Activated T-cell treated with anti-CD3 and anti-CD28 coated beads, Interleukin-2, amount 50 U/mL, for 1 hour (primary cell): Measurements from ENCODE around the gene JPT2.
"Not testable (repeated sequence)": the region's sequence is repeated elsewhere in the genome, so short reads cannot be mapped to it uniquely, and the experiment has no call there.

Source experiments
- DNase-seq: peaks from one replicate; pipeline ENCODE4 v3.0.0-alpha.2; 2020

Gene JPT2

DNA sequence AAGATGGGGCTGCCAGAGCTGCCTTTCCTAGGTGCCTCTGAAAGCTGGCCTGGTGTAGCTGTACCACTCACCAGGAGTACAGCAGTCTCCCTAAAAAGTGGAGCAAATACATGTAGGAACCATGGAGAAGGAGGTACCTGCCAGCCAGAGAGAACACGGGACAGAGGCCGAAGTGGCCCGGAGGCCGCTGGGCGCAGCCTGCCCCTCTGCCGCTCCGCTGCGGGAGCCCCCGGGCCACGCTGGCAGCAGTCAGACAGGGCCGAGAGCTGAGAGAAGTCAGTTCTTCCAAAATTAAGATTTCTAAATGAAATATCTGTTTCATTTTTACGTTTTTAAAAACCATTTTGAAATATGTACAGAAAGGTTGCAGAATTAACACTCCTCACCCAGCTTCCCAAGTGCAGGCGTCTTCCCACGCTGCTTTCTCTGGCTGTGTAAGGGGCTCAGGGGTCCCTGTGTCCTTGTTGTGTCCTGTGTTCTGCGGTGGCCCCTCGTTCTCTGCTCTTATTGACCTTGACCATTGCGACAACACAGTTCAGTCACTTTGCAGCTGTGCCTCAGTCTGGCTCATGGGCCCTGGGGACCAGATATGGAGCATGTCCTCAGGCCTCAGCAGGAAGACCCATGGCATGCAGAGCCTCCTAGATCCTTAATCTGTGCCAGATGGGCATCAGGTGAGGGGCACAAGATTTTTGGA, 32.9 kb downstream of the JPT2 start:
- no peak for DNase-seq

DNA sequence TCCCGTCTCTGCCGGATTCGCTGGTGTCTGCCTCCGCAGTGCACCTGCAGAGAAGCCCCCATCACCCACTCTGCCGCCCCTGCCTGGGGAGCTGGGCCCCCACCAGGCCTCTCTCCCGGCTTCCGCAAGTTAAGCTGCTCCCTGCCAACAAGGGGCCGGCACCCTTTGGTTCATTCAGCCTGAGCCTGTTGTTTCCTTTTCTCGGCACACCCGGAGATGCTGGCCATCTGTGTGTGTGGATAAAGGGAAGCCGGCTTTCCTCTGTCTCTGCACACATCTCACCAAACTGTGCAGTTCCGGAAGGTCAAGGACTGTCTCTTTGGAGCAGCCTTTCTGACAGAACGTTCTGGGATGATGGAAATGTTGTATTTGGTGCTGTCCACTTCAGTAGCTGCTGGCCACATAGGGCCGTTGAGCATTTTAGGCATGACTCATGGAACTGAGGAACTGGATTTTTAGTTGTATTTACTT, 34.7 kb downstream of the JPT2 start:
- no peak for DNase-seq

GRCh38 chr16:1713331-1713730, 35.3 kb downstream of the JPT2 start:
- no peak for DNase-seq

DNA sequence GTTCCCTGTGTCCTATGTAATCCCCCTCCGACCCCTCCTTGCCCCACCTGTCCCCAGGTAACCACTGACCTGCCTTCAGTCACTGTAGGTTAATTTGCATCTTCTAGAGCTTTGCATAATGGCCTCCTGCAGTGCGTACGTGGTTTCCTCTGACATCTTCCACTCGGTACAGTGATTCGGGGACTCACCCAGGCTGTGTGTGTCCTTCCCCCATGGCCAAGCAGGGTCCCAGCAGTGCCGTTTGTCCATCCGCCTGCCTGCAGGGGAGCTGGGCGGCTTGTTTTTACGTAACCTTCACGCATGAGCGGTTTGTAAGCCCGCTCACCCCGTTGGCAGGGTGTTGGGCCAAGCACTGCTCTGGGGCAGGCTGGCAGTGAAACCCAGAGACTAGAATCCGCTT, 35.9 kb downstream of the JPT2 start:
- no peak for DNase-seq

DNA sequence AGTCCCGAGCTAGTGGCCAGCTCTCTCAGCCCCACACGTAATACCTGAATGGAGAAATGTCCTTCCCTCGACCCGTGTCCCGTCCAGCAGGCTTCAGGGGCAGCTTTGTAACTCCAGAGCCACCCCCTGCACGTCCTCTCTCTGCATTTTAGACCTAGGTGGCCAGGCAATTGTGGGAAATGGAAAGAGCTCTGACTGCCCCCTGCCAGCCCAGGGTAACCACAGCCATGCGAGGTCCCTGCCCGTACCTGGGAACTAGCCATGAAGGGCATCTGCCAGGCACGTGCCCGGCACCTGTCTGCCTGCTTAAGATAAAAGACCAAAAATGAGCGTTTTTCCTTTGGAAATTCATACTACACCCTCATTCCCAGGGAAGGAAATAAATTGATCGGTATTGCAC, 37.1 kb downstream of the JPT2 start:
- no peak for DNase-seq

DNA sequence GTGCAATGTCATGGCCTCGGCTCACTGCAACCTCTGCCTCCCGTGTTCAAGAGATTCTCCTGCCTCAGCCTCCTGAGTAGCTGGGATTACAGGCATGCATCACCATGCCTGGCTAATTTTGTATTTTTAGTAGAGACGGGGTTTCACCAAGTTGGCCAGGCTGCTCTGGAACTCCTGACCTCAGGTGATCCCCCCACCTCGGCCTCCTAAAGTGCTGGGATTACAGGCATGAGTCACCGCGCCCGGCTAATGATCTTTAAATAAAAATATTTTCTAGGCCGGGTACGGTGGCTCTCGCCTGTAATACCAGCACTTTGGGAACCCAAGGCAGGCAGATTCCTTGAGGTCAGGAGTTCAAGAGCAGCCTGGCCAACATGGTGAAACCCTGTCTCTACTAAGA, 40.2 kb downstream of the JPT2 start:
- DNase-seq = not testable (repeated sequence)

DNA sequence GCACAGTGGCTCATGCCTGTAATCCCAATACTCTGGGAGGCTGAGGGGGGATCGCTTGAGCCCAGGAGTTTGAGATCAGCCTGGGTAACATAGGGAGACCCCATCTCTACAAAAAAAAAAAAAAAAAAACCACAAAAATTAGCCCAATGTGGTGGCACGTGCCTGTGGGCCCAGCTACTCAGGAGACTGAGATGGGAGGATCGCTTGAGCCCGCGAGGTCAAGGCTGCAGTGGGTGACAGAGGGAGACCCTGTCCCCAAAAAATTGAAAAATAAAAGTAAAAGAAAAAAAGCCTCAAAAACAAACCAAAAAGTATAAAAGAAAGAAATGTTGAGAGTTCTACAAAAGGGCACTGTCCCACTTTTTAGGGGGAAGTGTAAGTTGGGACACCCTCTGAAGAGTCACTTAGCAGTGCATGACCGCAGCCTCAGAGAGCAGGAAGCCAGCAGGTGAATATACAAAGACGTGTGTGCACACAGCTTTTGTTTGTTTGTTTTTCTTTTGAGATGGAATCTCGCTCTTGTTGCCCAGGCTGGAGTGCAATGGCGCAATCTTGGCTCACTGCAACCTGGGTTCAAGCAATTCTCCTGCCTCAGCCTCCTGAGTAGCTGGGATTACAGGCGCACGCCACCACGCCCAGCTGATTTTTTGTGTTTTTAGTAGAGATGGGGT, 41.6 kb downstream of the JPT2 start:
- not testable (repeated sequence) for DNase-seq

DNA sequence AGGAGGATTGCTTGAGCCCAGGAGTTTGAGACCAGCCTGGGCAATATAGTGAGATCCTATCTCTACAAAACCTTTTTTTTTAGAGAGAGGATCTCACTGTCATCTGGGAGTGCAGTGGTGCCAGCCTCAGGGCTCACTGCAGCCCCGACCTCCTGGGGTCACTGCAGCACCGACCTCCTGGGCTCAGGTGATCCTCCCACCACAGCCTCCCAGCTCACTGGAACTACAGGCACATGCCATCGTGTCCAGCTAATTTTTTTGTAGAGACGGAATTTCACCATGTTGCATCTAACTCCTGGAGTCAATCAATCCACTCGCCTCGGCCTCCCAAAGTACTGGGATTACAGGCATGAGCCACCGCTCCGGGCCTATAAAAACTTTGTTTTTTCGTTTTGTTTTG, 43.3 kb downstream of the JPT2 start:
- no peak for DNase-seq

DNA sequence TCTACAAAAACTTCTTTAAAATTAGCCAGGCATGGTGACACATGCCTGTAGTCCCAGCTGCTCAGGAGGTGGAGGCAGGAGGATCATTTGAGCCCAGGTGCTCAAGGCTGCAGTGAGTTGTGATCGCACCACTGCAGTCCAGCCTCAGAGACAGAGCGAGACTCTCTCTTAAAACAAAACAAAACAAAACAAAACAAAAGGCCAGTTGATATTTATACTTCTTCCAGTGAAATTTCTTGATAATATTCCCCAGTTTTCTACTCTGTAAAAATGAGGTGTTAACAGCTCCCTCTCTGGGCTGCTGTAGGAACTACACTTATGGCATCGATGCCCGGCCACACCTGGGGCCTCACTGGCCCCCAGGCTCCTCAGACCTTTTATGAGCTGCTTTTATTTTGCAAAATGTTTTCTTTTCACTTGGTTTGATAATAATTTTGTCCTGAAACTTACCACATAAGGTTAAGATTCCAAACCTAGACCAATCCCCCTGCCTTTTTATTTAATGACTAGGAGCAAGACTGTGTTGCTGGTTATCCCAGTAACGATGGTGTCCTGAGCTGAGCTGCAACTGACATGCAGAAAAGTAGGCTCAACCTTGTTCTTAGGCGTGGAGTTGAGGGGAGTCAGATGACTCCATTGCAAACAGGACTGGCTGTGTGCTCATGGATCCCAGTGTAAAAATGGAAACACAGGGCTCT, 45.5 kb downstream of the JPT2 start:
- peak; percentile 47 for DNase-seq

- DNase-seq = no peak
Measured at GRCh38 chr16:1724491-1724890, 46.4 kb downstream of the JPT2 start.

GRCh38 chr16:1726661-1727502, 48.8 kb downstream of the JPT2 start:
- DNase-seq = no peak

GRCh38 chr16:1727651-1728624, 49.9 kb downstream of the JPT2 start:
- DNase-seq = no peak

GRCh38 chr16:1729026-1729425, 50.9 kb downstream of the JPT2 start:
- no peak for DNase-seq

- DNase-seq = no peak
Measured at GRCh38 chr16:1729445-1729844, 51.4 kb downstream of the JPT2 start.

- DNase-seq = no peak
Measured at GRCh38 chr16:1731073-1731472, 53.0 kb downstream of the JPT2 start.

- DNase-seq = no peak
Measured at GRCh38 chr16:1731603-1732002, 53.5 kb downstream of the JPT2 start.

GRCh38 chr16:1732071-1732470, 54.0 kb downstream of the JPT2 start:
- no peak for DNase-seq

DNA sequence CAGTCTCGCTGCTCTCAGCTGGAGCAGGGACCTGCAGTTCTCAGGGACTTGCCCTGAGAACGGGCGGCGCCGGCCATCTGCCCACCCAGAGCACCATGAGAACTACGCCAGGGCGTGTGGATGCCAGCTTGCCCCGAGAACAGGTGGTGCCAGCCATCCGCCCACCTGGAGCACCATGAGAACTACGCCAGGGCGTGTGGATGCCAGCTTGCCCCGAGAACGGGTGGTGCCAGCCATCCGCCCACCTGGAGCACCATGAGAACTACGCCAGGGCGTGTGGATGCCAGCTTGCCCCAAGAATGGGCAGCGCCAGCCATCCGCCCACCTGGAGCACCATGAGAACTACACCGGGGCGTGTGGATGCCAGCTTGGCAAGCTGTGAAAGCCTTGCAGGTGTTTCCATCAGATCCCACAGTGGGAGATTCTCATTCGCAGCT, 54.5 kb downstream of the JPT2 start:
- DNase-seq = not testable (repeated sequence)

GRCh38 chr16:1734123-1734522, 56.0 kb downstream of the JPT2 start:
- DNase-seq = no peak

DNA sequence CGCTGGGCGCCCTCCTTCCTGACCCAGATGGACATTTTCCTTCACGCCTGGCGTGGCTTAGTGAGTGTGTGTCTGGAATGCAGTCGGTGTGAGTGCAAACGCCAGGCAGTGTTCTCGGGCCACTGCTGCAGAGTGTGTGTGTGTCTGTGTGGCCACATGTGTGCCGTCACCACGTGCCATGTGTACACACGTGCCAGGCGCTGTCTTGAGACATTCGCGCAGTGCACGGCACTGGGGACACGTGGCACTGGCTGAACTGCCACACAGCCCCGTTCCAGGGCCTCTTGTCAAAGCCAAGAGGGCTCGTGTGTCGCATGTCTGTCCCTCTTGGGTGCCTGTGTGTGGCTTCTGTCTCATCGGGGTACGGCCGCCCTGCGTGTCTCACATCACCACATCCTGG, 56.7 kb downstream of the JPT2 start:
- no peak for DNase-seq

GRCh38 chr16:1740234-1740633, 62.2 kb downstream of the JPT2 start:
- no peak for DNase-seq
